ENCODE measurements around the gene TSHZ1. TPM values are rescaled to one million over a fixed set of nuclear protein-coding genes. Genes with fewer than 3 reads are reported as not detected.

TSHZ1 gene
- total RNA-seq, 2 donors from 2014 or later, result 1.1 to 1.7 TPM

GRCh38 chr18:75227535-75228296, 17.1 kb downstream of the TSHZ1 start:
- no peaks in the 10 kb centered on the region for H3K36me3 ChIP-seq (ENCODE audit: control insufficient read depth, insufficient read depth, low read length)
- Mint-ChIP-seq H3K27me3 (ENCODE audit: insufficient read depth) (no peaks in the 10 kb centered on the region), H3K36me3 (ENCODE audit: low read depth) (no peaks in the 10 kb centered on the region), H3K27ac (no peak overlapping the region), H3K9me3 (no peaks in the 10 kb centered on the region), H3K4me1 (peaks cover 18% of the 10 kb centered on the region), H3K4me3 (no peak overlapping the region)
- H3K27ac ChIP-seq (ENCODE audit: low read depth, low read length), result no peak overlapping the region
- TF ChIP-seq, protein P1, sequence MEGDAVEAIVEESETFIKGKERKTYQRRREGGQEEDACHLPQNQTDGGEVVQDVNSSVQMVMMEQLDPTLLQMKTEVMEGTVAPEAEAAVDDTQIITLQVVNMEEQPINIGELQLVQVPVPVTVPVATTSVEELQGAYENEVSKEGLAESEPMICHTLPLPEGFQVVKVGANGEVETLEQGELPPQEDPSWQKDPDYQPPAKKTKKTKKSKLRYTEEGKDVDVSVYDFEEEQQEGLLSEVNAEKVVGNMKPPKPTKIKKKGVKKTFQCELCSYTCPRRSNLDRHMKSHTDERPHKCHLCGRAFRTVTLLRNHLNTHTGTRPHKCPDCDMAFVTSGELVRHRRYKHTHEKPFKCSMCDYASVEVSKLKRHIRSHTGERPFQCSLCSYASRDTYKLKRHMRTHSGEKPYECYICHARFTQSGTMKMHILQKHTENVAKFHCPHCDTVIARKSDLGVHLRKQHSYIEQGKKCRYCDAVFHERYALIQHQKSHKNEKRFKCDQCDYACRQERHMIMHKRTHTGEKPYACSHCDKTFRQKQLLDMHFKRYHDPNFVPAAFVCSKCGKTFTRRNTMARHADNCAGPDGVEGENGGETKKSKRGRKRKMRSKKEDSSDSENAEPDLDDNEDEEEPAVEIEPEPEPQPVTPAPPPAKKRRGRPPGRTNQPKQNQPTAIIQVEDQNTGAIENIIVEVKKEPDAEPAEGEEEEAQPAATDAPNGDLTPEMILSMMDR (conservative IDR thresholded peaks at IDR 0.05), result no peak
- no peaks in the 10 kb centered on the region for H3K9me3 ChIP-seq (ENCODE audit: control insufficient read depth, low read length)
- no peak overlapping the region for H3K4me3 ChIP-seq (ENCODE audit: low read length)
- peaks cover 7% of the 10 kb centered on the region for H3K4me1 ChIP-seq (ENCODE audit: control insufficient read depth, insufficient read depth, low read length)
- no peak overlapping the region for H3K9ac ChIP-seq (ENCODE audit: extremely low read depth, low read length, poor library complexity, severe bottlenecking)
- no peaks in the 10 kb centered on the region for H3K27me3 ChIP-seq (ENCODE audit: control insufficient read depth, insufficient read depth, low read length, poor library complexity, severe bottlenecking)
- 79 to 89% methylated on average over 8 to 11 of the region's 11 CpGs for WGBS, 2 experiments (ENCODE audit: insufficient coverage in 1 of 2, insufficient read length in 1 of 2)
- no peak for DNase-seq

DNA sequence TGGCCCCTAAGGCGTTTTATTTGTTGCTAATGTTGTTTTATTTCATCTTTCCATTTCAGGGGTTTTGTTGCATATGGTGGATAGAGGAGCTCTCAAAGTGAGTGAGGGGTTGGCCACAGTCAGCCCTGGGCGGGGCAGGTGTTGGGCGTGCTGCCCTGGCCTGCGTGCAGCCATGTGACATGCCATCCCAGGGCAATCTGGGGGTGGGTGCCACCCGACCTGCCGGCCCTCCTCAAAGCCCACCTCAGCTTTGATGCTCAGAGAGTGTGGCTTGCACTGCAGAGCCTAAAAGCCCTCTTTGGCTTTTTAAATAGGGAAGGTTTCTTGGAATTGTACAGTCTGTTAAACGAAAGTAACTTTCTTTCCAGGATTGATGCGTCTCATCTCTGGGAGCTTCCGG, 18.4 kb downstream of the TSHZ1 start:
- Mint-ChIP-seq H3K27me3 (ENCODE audit: insufficient read depth) (no peaks in the 10 kb centered on the region), H3K9me3 (no peaks in the 10 kb centered on the region), H3K27ac (no peak overlapping the region), H3K4me1 (peaks cover 18% of the 10 kb centered on the region), H3K4me3 (no peak overlapping the region), H3K36me3 (ENCODE audit: low read depth) (no peaks in the 10 kb centered on the region)
- TF ChIP-seq, protein P1 (conservative IDR thresholded peaks at IDR 0.05), result no peak
- Histone ChIP-seq H3K36me3 (ENCODE audit: control insufficient read depth, insufficient read depth, low read length) (no peaks in the 10 kb centered on the region), H3K27ac (ENCODE audit: low read depth, low read length) (no peak overlapping the region), H3K4me3 (ENCODE audit: low read length) (no peak overlapping the region), H3K9me3 (ENCODE audit: control insufficient read depth, low read length) (no peaks in the 10 kb centered on the region), H3K27me3 (ENCODE audit: control insufficient read depth, insufficient read depth, low read length, poor library complexity, severe bottlenecking) (no peaks in the 10 kb centered on the region), H3K9ac (ENCODE audit: extremely low read depth, low read length, poor library complexity, severe bottlenecking) (no peak overlapping the region), H3K4me1 (ENCODE audit: control insufficient read depth, insufficient read depth, low read length) (peaks cover 7% of the 10 kb centered on the region)
- WGBS, 2 experiments (ENCODE audit: insufficient coverage in 1 of 2, insufficient read length in 1 of 2), result 91 to 93% methylated on average over 5 to 9 of the region's 9 CpGs
- DNase-seq, result no peak

GRCh38 chr18:75229437-75229836, 18.8 kb downstream of the TSHZ1 start:
- no peaks in the 10 kb centered on the region for H3K27me3 ChIP-seq (ENCODE audit: control insufficient read depth, insufficient read depth, low read length, poor library complexity, severe bottlenecking)
- H3K4me3 Mint-ChIP-seq, result no peak overlapping the region
- no peaks in the 10 kb centered on the region for H3K9me3 Mint-ChIP-seq
- H3K4me3 ChIP-seq (ENCODE audit: low read length), result no peak overlapping the region
- no peak overlapping the region for H3K27ac ChIP-seq (ENCODE audit: low read depth, low read length)
- no peak overlapping the region for H3K27ac Mint-ChIP-seq
- no peak overlapping the region for H3K9ac ChIP-seq (ENCODE audit: extremely low read depth, low read length, poor library complexity, severe bottlenecking)
- TF ChIP-seq, protein P1 (conservative IDR thresholded peaks at IDR 0.05), result no peak
- no peaks in the 10 kb centered on the region for H3K27me3 Mint-ChIP-seq (ENCODE audit: insufficient read depth)
- 92 to 94% methylated on average over 6 to 8 of the region's 8 CpGs for WGBS, 2 experiments (ENCODE audit: insufficient coverage in 1 of 2, insufficient read length in 1 of 2)
- DNase-seq, result no peak
- H3K4me1 Mint-ChIP-seq, result peaks cover 18% of the 10 kb centered on the region
- no peaks in the 10 kb centered on the region for H3K36me3 ChIP-seq (ENCODE audit: control insufficient read depth, insufficient read depth, low read length)
- no peaks in the 10 kb centered on the region for H3K9me3 ChIP-seq (ENCODE audit: control insufficient read depth, low read length)
- H3K4me1 ChIP-seq (ENCODE audit: control insufficient read depth, insufficient read depth, low read length), result peaks cover 7% of the 10 kb centered on the region
- H3K36me3 Mint-ChIP-seq (ENCODE audit: low read depth), result no peaks in the 10 kb centered on the region
